Naive thymus-derived CD4-positive, alpha-beta T cell (primary cell): ENCODE measurements around the gene PLVAP. TPM values are rescaled to one million over a fixed set of nuclear protein-coding genes. Genes with fewer than 3 reads are reported as not detected.

Experiments
- ATAC-seq: fragments of 150-1000 bp; cut with Tn5 transposase; 2 replicates; pipeline ENCODE4 v1.10.0; 2021; ENCODE audit warnings: mild to moderate bottlenecking, moderate library complexity
- CTCF ChIA-PET: fragments of 350-600 bp; sonication (Branson Sonifier 250); formaldehyde crosslinking; loops from one replicate; lab custom pipeline; 2021; ENCODE audit warnings: antibody characterized with exemption; lab: Charles Lee
- POLR2A ChIA-PET: fragments of 350-600 bp; sonication (Branson Sonifier 250); formaldehyde crosslinking; loops from one replicate; lab custom pipeline; 2021; ENCODE audit warnings: antibody characterized with exemption, inconsistent platforms; lab: Charles Lee
- DNase-seq, 9 donors: peaks; one replicate each; pipeline versions ENCODE4 v3.0.0 to v3.0.0-alpha.2; 2020 to 2022; ENCODE audit warnings: mixed read lengths in 1 of 9
- H3K27ac ChIP-seq: one replicate; pipeline ENCODE4 v1.7.0; 2013; ENCODE audit warnings: mild to moderate bottlenecking, low read depth, low read length, moderate library complexity
- H3K27me3 ChIP-seq, 2 donors: one replicate each; pipeline ENCODE4 v1.7.0; 2013; ENCODE audit warnings: low read length in 2 of 2, mild to moderate bottlenecking in 2 of 2, moderate library complexity in 2 of 2; ENCODE audit not compliant: control insufficient read depth in 2 of 2, insufficient read depth in 2 of 2
- H3K36me3 ChIP-seq, 3 experiments: 1 replicate in 2 of 3; 2 replicates in 1 of 3; pipeline ENCODE4 v1.7.0; 2013; ENCODE audit warnings: low read length in 3 of 3, mild to moderate bottlenecking in 3 of 3, moderate library complexity in 1 of 3; ENCODE audit not compliant: insufficient read depth in 3 of 3, control insufficient read depth in 2 of 3
- H3K4me1 ChIP-seq, 2 donors: one replicate each; pipeline ENCODE4 v1.7.0; 2013; ENCODE audit warnings: low read length in 2 of 2, mild to moderate bottlenecking in 2 of 2, moderate library complexity in 1 of 2; ENCODE audit not compliant: control insufficient read depth in 2 of 2, insufficient read depth in 2 of 2
- H3K4me3 ChIP-seq: 2 replicates; pipeline ENCODE4 v1.7.0; 2013; ENCODE audit warnings: mild to moderate bottlenecking, low read length
- H3K9me3 ChIP-seq, 3 experiments: 1 replicate in 2 of 3; 2 replicates in 1 of 3; pipeline ENCODE4 v1.7.0; 2013; ENCODE audit warnings: low read length in 3 of 3; ENCODE audit not compliant: control insufficient read depth in 2 of 3
- H3K27ac Mint-ChIP-seq, 9 donors: one replicate each; pipeline ENCODE4 v1.8.0; 2020 to 2022; ENCODE audit warnings: mixed read lengths in 9 of 9, mild to moderate bottlenecking in 8 of 9, moderate library complexity in 5 of 9, inconsistent platforms in 2 of 9
- H3K27me3 Mint-ChIP-seq, 5 donors: one replicate each; pipeline ENCODE4 v1.8.0; 2021 to 2022; ENCODE audit warnings: mixed read lengths in 5 of 5, mild to moderate bottlenecking in 1 of 5
- H3K36me3 Mint-ChIP-seq, 5 donors: one replicate each; pipeline ENCODE4 v1.8.0; 2020 to 2022; ENCODE audit warnings: mixed read lengths in 5 of 5, mild to moderate bottlenecking in 3 of 5, inconsistent platforms in 1 of 5
- H3K4me1 Mint-ChIP-seq, 7 donors: one replicate each; pipeline ENCODE4 v1.8.0; 2020 to 2022; ENCODE audit warnings: mixed read lengths in 7 of 7, mild to moderate bottlenecking in 3 of 7, inconsistent platforms in 1 of 7
- H3K4me3 Mint-ChIP-seq, 10 donors: one replicate each; pipeline ENCODE4 v1.8.0; 2020 to 2022; ENCODE audit warnings: mild to moderate bottlenecking in 10 of 10, mixed read lengths in 10 of 10, moderate library complexity in 6 of 10, inconsistent platforms in 2 of 10
- H3K9me3 Mint-ChIP-seq, 11 donors: one replicate each; pipeline ENCODE4 v1.8.0; 2020 to 2022; ENCODE audit warnings: mixed read lengths in 11 of 11, mild to moderate bottlenecking in 4 of 11, inconsistent platforms in 1 of 11, moderate library complexity in 1 of 11
- intact Hi-C, 2 donors: fragments of 100-400 bp; cut with micrococcal nuclease; formaldehyde crosslinking; loops; one replicate each; pipeline ENCODE4 v1.15.1; 2023
- polyA plus RNA-seq, 2 donors: library from polyadenylated mRNA; unstranded; fragments of 300-500 nt; fragmentation: Illumina TruSeq; gene quantifications; one replicate each; pipeline ENCODE4 v1.2.3, GENCODE V29; 2021
- total RNA-seq, 6 experiments: library from RNA in 5 of 6; stranded (reverse) in 5 of 6; gene quantifications; 1 replicate in 5 of 6; 2 replicates in 1 of 6; pipeline ENCODE4 v1.2.3 and lab custom pipeline; 2021 to 2026

Gene PLVAP
- total and polyA plus RNA-seq, 7 experiments from 2014 or later: 0.24 to 0.43 (median 0.42) TPM; not detected in 4

GRCh38 chr19:17338433-17339078, 38.6 kb downstream of the PLVAP start:
- Histone ChIP-seq H3K4me1 (peaks cover 16 to 22% of the 10 kb centered on the region in 2 donors), H3K9me3 (no peaks in the 10 kb centered on the region), H3K27me3 (no peaks in the 10 kb centered on the region), H3K36me3 (peaks cover 0 to 11% (median 0%) of the 10 kb centered on the region in 3 experiments), H3K27ac (peak overlapping the region; percentile 79), H3K4me3 (peak overlapping the region; percentile 76)
- intact Hi-C loops: loop anchor here in 1 of 2 donors (5.0 kb wide), 1 partner anchor 69 kb away; the partner anchor contains the start of gene BST2
- H3K4me3 Mint-ChIP-seq: peak overlapping the region; percentile 55 to 96 (median 91)
- DNase-seq: no peak
- no peaks in the 10 kb centered on the region for H3K27me3 Mint-ChIP-seq
- ATAC-seq: no peak
- peak overlapping the region in 4 of 9 donors; percentile 17 to 93 (median 54) for H3K27ac Mint-ChIP-seq
- ChIA-PET CTCF (interaction anchor here (0.6 kb wide), 1 partner anchor 48 kb away, joined by 3 read pairs; no protein-coding TSS in a partner anchor), POLR2A (interaction anchor here (0.5 to 0.6 kb wide), 4 partner anchors 11 to 55 kb away, joined by 3 to 4 read pairs (median 4); no protein-coding TSS in a partner anchor)
- peaks cover 15 to 44% (median 22%) of the 10 kb centered on the region in 7 donors for H3K4me1 Mint-ChIP-seq
- H3K9me3 Mint-ChIP-seq: no peaks in the 10 kb centered on the region
- H3K36me3 Mint-ChIP-seq: peaks cover 0 to 5% (median 0%) of the 10 kb centered on the region in 5 donors

GRCh38 chr19:17337675-17338432, 39.3 kb downstream of the PLVAP start:
- ATAC-seq (no peak), DNase-seq (peak in 1 of 9 donors; percentile 59)
- Mint-ChIP-seq H3K9me3 (peaks cover 0 to under 1% (median 0%) of the 10 kb centered on the region in 11 donors), H3K4me1 (peaks cover 19 to 50% (median 23%) of the 10 kb centered on the region in 7 donors), H3K27me3 (no peaks in the 10 kb centered on the region), H3K27ac (peak overlapping the region; percentile 78 to 95 (median 93)), H3K4me3 (peak overlapping the region; percentile 86 to 96 (median 92)), H3K36me3 (peaks cover 0 to 5% (median 0%) of the 10 kb centered on the region in 5 donors)
- H3K36me3 ChIP-seq: peaks cover 0 to 11% (median 0%) of the 10 kb centered on the region in 3 experiments
- intact Hi-C loops: loop anchor here (1.0 to 5.0 kb wide), 13 partner anchors 10 to 263 kb away; partner anchors contain the start of genes BABAM1 (in 2 of the 2), DDA1 (in 2 of the 2), HAUS8 (in 2 of the 2) and MYO9B (in 2 of the 2)
- H3K27ac ChIP-seq: peak overlapping the region; percentile 79
- POLR2A ChIA-PET: interaction anchor here (0.5 to 6.3 kb wide), 4 partner anchors 24 to 52 kb away, joined by 3 to 56 read pairs (median 4); partner anchors contain the start of genes DDA1 and MRPL34
- no peaks in the 10 kb centered on the region for H3K9me3 ChIP-seq
- peaks cover 16 to 22% of the 10 kb centered on the region in 2 donors for H3K4me1 ChIP-seq
- CTCF ChIA-PET: no interaction called here
- H3K4me3 ChIP-seq: peak overlapping the region; percentile 76
- H3K27me3 ChIP-seq: no peaks in the 10 kb centered on the region

GRCh38 chr19:17336872-17337674, 40.1 kb downstream of the PLVAP start, which contains the start of gene GTPBP3:
GTPBP3 (plus strand) TSS chr19:17337553; CDS start chr19:17337612, 59 bp downstream.
- Histone ChIP-seq H3K36me3 (peaks cover 0 to 11% (median 0%) of the 10 kb centered on the region in 3 experiments), H3K9me3 (no peaks in the 10 kb centered on the region), H3K4me3 (peak within 1 kb of the TSS; percentile 76), H3K27ac (peak within 1 kb of the TSS; percentile 79), H3K4me1 (peaks cover 16 to 22% of the 10 kb centered on the region in 2 donors), H3K27me3 (no peaks in the 10 kb centered on the region)
- DNase-seq: peak; percentile 84 to 99 (median 95)
- H3K27ac Mint-ChIP-seq: peak within 1 kb of the TSS; percentile 78 to 95 (median 93)
- peaks cover 22 to 55% (median 27%) of the 10 kb centered on the region in 7 donors for H3K4me1 Mint-ChIP-seq
- H3K4me3 Mint-ChIP-seq: peak within 1 kb of the TSS; percentile 86 to 96 (median 92)
- ChIA-PET CTCF (no interaction called here), POLR2A (interaction anchor here (0.6 to 6.3 kb wide), 5 partner anchors 10 to 53 kb away, joined by 3 to 56 read pairs (median 3); partner anchors contain the start of genes DDA1 and MRPL34)
- peaks cover 0 to 9% (median 0%) of the 10 kb centered on the region in 5 donors for H3K36me3 Mint-ChIP-seq
- no peaks in the 10 kb centered on the region for H3K27me3 Mint-ChIP-seq
- peak; percentile 96 for ATAC-seq
- intact Hi-C loops: loop anchor here (1.0 to 5.0 kb wide), 13 partner anchors 9 to 262 kb away; partner anchors contain the start of genes BABAM1 (in 2 of the 2), DDA1 (in 2 of the 2), HAUS8 (in 2 of the 2) and MYO9B (in 2 of the 2)
- peaks cover 0 to 3% (median 0%) of the 10 kb centered on the region in 11 donors for H3K9me3 Mint-ChIP-seq

- intact Hi-C loops: loop anchor here (2.0 to 5.0 kb wide), 2 partner anchors 72 to 219 kb away; partner anchors contain the start of genes BST2 (in 1 of the 2) and COLGALT1 (in 1 of the 2)
- H3K4me3 Mint-ChIP-seq: peak overlapping the region in 9 of 10 donors; percentile 50 to 97 (median 90)
- Histone ChIP-seq H3K36me3 (no peaks in the 10 kb centered on the region), H3K4me1 (peaks cover 16 to 22% of the 10 kb centered on the region in 2 donors), H3K27ac (no peak overlapping the region), H3K27me3 (no peaks in the 10 kb centered on the region), H3K9me3 (no peaks in the 10 kb centered on the region), H3K4me3 (no peak overlapping the region)
- POLR2A ChIA-PET: interaction anchor here (0.5 to 6.3 kb wide), 8 partner anchors 28 to 871 kb away, joined by 3 to 56 read pairs (median 4); partner anchors contain the start of genes ABHD8, DDA1, IL12RB1 and MRPL34
- peaks cover 0 to 14% (median 0%) of the 10 kb centered on the region in 5 donors for H3K36me3 Mint-ChIP-seq
- no peak for DNase-seq
- H3K4me1 Mint-ChIP-seq: peaks cover 21 to 59% (median 27%) of the 10 kb centered on the region in 7 donors
- H3K9me3 Mint-ChIP-seq: peaks cover 0 to 3% (median 0%) of the 10 kb centered on the region in 11 donors
- no peak for ATAC-seq
- CTCF ChIA-PET: interaction anchor here (0.9 to 1.8 kb wide), 6 partner anchors 26 to 84 kb away, joined by 3 to 6 read pairs (median 5); partner anchors contain the start of genes DDA1, MRPL34 and MVB12A
- peak overlapping the region in 2 of 9 donors; percentile 86 to 94 for H3K27ac Mint-ChIP-seq
- peaks cover 0 to 3% (median 0%) of the 10 kb centered on the region in 5 donors for H3K27me3 Mint-ChIP-seq
These were observed 41.6 kb downstream of the PLVAP start for GRCh38 chr19:17335575-17335974.
